Measurements from ENCODE around the gene RHD. TPM values are rescaled to one million over a fixed set of nuclear protein-coding genes. Genes with fewer than 3 reads are reported as not detected.
"Not testable (repeated sequence)": the region's sequence is repeated elsewhere in the genome, so short reads cannot be mapped to it uniquely, and the experiment has no call there.

RHD gene
- total RNA-seq, 1 experiment from 2014 or later: not detected

- BruUV-seq (replicated peaks); H3K27ac ChIP-seq (ENCODE audit: low read depth, low read length, poor library complexity, severe bottlenecking); H3K36me3 ChIP-seq (ENCODE audit: insufficient read depth, low read length, poor library complexity, severe bottlenecking); H3K27me3 ChIP-seq (replicated peaks; ENCODE audit: insufficient read depth, low read depth, low read length, poor library complexity); DNase-seq (ENCODE audit: low spot score); CTCF ChIA-PET; H3K9me3 ChIP-seq (ENCODE audit: low read depth, low read length, poor library complexity, severe bottlenecking); intact Hi-C loops (cut with micrococcal nuclease; ENCODE audit: unreplicated experiment); H3K4me3 ChIP-seq (ENCODE audit: low read depth, low read length, poor library complexity, severe bottlenecking); POLR2A ChIA-PET (ENCODE audit: low non-redundant PET); H3K4me1 ChIP-seq (ENCODE audit: insufficient read depth, low read length, poor library complexity, severe bottlenecking): not testable (repeated sequence)
These were observed 40.6 kb downstream of the RHD start for GRCh38 chr1:25312806-25313470.

- POLR2A ChIA-PET (ENCODE audit: low non-redundant PET); H3K9me3 ChIP-seq (ENCODE audit: low read depth, low read length, poor library complexity, severe bottlenecking); H3K27me3 ChIP-seq (replicated peaks; ENCODE audit: insufficient read depth, low read depth, low read length, poor library complexity); BruUV-seq (replicated peaks); H3K27ac ChIP-seq (ENCODE audit: low read depth, low read length, poor library complexity, severe bottlenecking); intact Hi-C loops (cut with micrococcal nuclease; ENCODE audit: unreplicated experiment); H3K4me1 ChIP-seq (ENCODE audit: insufficient read depth, low read length, poor library complexity, severe bottlenecking); H3K4me3 ChIP-seq (ENCODE audit: low read depth, low read length, poor library complexity, severe bottlenecking); H3K36me3 ChIP-seq (ENCODE audit: insufficient read depth, low read length, poor library complexity, severe bottlenecking); CTCF ChIA-PET: not testable (repeated sequence)
- peak; percentile 23 for DNase-seq (ENCODE audit: low spot score)
These were observed 48.1 kb downstream of the RHD start for GRCh38 chr1:25320314-25320938.

- H3K27me3 ChIP-seq (replicated peaks; ENCODE audit: insufficient read depth, low read depth, low read length, poor library complexity); H3K27ac ChIP-seq (ENCODE audit: low read depth, low read length, poor library complexity, severe bottlenecking); CTCF ChIA-PET; BruUV-seq (replicated peaks); H3K36me3 ChIP-seq (ENCODE audit: insufficient read depth, low read length, poor library complexity, severe bottlenecking); POLR2A ChIA-PET (ENCODE audit: low non-redundant PET); H3K9me3 ChIP-seq (ENCODE audit: low read depth, low read length, poor library complexity, severe bottlenecking); H3K4me1 ChIP-seq (ENCODE audit: insufficient read depth, low read length, poor library complexity, severe bottlenecking); intact Hi-C loops (cut with micrococcal nuclease; ENCODE audit: unreplicated experiment); H3K4me3 ChIP-seq (ENCODE audit: low read depth, low read length, poor library complexity, severe bottlenecking); DNase-seq (ENCODE audit: low spot score): not testable (repeated sequence)
These were observed 49.8 kb downstream of the RHD start for GRCh38 chr1:25322127-25322526.

GRCh38 chr1:25324407-25324806, 52.1 kb downstream of the RHD start:
- H3K27ac ChIP-seq (ENCODE audit: low read depth, low read length, poor library complexity, severe bottlenecking); DNase-seq (ENCODE audit: low spot score); H3K36me3 ChIP-seq (ENCODE audit: insufficient read depth, low read length, poor library complexity, severe bottlenecking); POLR2A ChIA-PET (ENCODE audit: low non-redundant PET); CTCF ChIA-PET; BruUV-seq (replicated peaks); H3K4me3 ChIP-seq (ENCODE audit: low read depth, low read length, poor library complexity, severe bottlenecking); intact Hi-C loops (cut with micrococcal nuclease; ENCODE audit: unreplicated experiment); H3K4me1 ChIP-seq (ENCODE audit: insufficient read depth, low read length, poor library complexity, severe bottlenecking); H3K9me3 ChIP-seq (ENCODE audit: low read depth, low read length, poor library complexity, severe bottlenecking); H3K27me3 ChIP-seq (replicated peaks; ENCODE audit: insufficient read depth, low read depth, low read length, poor library complexity): not testable (repeated sequence)

- H3K27me3 ChIP-seq (replicated peaks; ENCODE audit: insufficient read depth, low read depth, low read length, poor library complexity); BruUV-seq (replicated peaks); H3K27ac ChIP-seq (ENCODE audit: low read depth, low read length, poor library complexity, severe bottlenecking); H3K4me1 ChIP-seq (ENCODE audit: insufficient read depth, low read length, poor library complexity, severe bottlenecking); H3K4me3 ChIP-seq (ENCODE audit: low read depth, low read length, poor library complexity, severe bottlenecking); DNase-seq (ENCODE audit: low spot score); intact Hi-C loops (cut with micrococcal nuclease; ENCODE audit: unreplicated experiment); POLR2A ChIA-PET (ENCODE audit: low non-redundant PET); H3K36me3 ChIP-seq (ENCODE audit: insufficient read depth, low read length, poor library complexity, severe bottlenecking); H3K9me3 ChIP-seq (ENCODE audit: low read depth, low read length, poor library complexity, severe bottlenecking); CTCF ChIA-PET: not testable (repeated sequence)
These were observed 55.8 kb downstream of the RHD start for GRCh38 chr1:25327864-25328790.

GRCh38 chr1:25328791-25329185, 56.5 kb downstream of the RHD start:
- H3K4me1 ChIP-seq (ENCODE audit: insufficient read depth, low read length, poor library complexity, severe bottlenecking); POLR2A ChIA-PET (ENCODE audit: low non-redundant PET); H3K27me3 ChIP-seq (replicated peaks; ENCODE audit: insufficient read depth, low read depth, low read length, poor library complexity); BruUV-seq (replicated peaks); CTCF ChIA-PET; H3K27ac ChIP-seq (ENCODE audit: low read depth, low read length, poor library complexity, severe bottlenecking); intact Hi-C loops (cut with micrococcal nuclease; ENCODE audit: unreplicated experiment); H3K9me3 ChIP-seq (ENCODE audit: low read depth, low read length, poor library complexity, severe bottlenecking); DNase-seq (ENCODE audit: low spot score); H3K36me3 ChIP-seq (ENCODE audit: insufficient read depth, low read length, poor library complexity, severe bottlenecking); H3K4me3 ChIP-seq (ENCODE audit: low read depth, low read length, poor library complexity, severe bottlenecking): not testable (repeated sequence)

- H3K9me3 ChIP-seq (ENCODE audit: low read depth, low read length, poor library complexity, severe bottlenecking); H3K27ac ChIP-seq (ENCODE audit: low read depth, low read length, poor library complexity, severe bottlenecking); H3K36me3 ChIP-seq (ENCODE audit: insufficient read depth, low read length, poor library complexity, severe bottlenecking); POLR2A ChIA-PET (ENCODE audit: low non-redundant PET); CTCF ChIA-PET; H3K27me3 ChIP-seq (replicated peaks; ENCODE audit: insufficient read depth, low read depth, low read length, poor library complexity); H3K4me3 ChIP-seq (ENCODE audit: low read depth, low read length, poor library complexity, severe bottlenecking); H3K4me1 ChIP-seq (ENCODE audit: insufficient read depth, low read length, poor library complexity, severe bottlenecking); intact Hi-C loops (cut with micrococcal nuclease; ENCODE audit: unreplicated experiment); BruUV-seq (replicated peaks); DNase-seq (ENCODE audit: low spot score): not testable (repeated sequence)
These were observed 57.0 kb downstream of the RHD start for GRCh38 chr1:25329336-25329735.
